Coronary artery (tissue), 2 donors: ENCODE measurements around the gene MUC20.
"Not testable (repeated sequence)": the region's sequence is repeated elsewhere in the genome, so short reads cannot be mapped to it uniquely, and the experiment has no call there.

ENCODE experiments used
- DNase-seq: peaks from one replicate; pipeline ENCODE4 v3.0.0-alpha.2; 2017; ENCODE audit warnings: low spot score
- H3K27ac ChIP-seq, 2 donors: fragments of 200-600 bp; sonication (generic); one replicate each; pipeline ENCODE4 v1.5.1; 2016 to 2019
- H3K4me3 ChIP-seq: fragments of 200-600 bp; sonication (generic); 2 replicates; pipeline ENCODE4 v1.5.1; 2016; ENCODE audit warnings: mild to moderate bottlenecking, moderate library complexity
- TF ChIP-seq, protein P1 (sequence below): fragments of 200-600 bp; sonication (generic); IDR thresholded peaks from one replicate; pipeline ENCODE4 v1.5.1; 2019; ENCODE audit warnings: antibody characterized with exemption

The MUC20 gene

DNA sequence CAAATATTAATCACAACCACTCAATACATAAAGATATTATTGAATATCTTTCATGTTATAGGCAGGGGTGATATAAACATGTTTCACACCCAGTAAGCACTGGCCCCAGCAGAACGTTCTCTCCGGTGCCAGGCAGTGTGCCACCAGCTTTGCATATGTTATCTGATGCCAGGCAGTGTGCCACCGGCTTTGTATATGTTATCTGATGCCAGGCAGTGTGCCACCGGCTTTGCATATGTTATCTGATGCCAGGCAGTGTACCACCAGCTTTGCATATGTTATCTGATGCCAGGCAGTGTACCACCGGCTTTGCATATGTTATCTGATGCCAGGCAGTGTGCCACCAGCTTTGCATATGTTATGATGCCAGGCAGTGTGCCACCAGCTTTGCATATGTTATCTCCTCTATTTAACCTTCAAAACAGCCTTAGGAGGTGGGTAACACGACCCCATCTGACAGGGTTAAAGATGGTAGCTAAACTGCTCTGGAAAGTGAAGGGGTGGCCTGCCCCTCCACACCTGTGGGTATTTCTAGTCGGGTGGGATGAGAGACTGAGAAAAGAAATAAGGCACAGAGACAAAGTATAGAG, 6.9 kb downstream of the MUC20 start:
- no peak overlapping the region for H3K27ac ChIP-seq
- TF ChIP-seq, protein P1, sequence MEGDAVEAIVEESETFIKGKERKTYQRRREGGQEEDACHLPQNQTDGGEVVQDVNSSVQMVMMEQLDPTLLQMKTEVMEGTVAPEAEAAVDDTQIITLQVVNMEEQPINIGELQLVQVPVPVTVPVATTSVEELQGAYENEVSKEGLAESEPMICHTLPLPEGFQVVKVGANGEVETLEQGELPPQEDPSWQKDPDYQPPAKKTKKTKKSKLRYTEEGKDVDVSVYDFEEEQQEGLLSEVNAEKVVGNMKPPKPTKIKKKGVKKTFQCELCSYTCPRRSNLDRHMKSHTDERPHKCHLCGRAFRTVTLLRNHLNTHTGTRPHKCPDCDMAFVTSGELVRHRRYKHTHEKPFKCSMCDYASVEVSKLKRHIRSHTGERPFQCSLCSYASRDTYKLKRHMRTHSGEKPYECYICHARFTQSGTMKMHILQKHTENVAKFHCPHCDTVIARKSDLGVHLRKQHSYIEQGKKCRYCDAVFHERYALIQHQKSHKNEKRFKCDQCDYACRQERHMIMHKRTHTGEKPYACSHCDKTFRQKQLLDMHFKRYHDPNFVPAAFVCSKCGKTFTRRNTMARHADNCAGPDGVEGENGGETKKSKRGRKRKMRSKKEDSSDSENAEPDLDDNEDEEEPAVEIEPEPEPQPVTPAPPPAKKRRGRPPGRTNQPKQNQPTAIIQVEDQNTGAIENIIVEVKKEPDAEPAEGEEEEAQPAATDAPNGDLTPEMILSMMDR, result no peak
- DNase-seq, result no peak
- no peak overlapping the region for H3K4me3 ChIP-seq

DNA sequence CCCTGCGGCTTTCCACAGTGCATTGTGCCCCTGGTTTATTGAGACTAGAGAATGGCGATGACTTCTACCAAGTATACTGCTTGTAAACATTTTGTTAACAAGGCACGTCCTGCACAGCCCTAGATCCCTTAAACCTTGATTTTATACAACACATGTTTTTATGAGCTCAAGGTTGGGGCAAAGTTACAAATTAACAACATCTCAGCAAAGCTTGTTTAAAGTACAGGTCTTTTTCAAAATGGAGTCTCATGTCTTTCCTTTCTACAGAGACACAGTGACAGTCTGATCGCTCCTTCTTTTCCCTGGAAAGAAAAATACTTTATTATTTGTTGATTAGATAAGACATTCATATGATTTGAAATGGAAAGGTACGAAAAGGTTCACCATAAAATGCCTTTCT, 8.0 kb downstream of the MUC20 start:
- not testable (repeated sequence) for H3K27ac ChIP-seq, H3K4me3 ChIP-seq, DNase-seq

DNA sequence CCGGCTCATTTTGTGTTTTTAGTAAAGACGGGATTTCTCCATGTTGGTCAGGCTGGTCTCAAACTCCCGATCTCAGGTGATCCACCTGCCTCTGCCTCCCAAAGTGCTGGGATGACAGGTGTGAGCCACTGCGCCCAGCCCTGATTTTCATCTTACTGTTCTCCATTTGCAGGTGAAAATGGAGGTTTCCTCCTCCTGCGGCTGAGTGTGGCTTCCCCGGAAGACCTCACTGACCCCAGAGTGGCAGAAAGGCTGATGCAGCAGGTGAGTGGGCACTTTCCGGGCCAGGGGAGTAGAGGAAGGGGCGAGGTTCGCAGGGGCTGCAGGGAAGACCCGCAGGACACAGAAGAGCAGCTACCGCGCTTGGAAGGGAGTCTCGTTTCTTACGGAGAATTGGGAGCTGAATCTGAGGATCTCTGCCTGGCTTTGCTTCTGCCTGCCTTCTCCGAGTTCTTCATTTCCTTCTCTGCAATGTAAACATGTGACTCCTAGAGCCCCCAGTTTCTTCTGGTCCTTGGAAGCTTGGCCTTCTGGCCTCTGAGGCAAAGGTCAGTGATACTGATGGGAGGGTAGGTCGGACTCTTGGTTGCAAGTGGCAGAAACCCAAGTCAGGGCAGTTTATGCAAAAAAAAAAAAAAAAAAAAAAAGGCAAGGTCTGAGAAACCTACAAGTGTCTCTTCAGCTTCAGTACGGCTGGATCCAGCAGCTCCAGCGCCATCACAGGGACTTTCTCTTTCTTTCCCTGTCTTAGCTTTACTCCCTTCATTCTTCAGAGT, 8.9 kb downstream of the MUC20 start:
- Histone ChIP-seq H3K27ac (no peak overlapping the region), H3K4me3 (no peak overlapping the region)
- no peak for DNase-seq
- TF ChIP-seq, protein P1, result no peak

DNA sequence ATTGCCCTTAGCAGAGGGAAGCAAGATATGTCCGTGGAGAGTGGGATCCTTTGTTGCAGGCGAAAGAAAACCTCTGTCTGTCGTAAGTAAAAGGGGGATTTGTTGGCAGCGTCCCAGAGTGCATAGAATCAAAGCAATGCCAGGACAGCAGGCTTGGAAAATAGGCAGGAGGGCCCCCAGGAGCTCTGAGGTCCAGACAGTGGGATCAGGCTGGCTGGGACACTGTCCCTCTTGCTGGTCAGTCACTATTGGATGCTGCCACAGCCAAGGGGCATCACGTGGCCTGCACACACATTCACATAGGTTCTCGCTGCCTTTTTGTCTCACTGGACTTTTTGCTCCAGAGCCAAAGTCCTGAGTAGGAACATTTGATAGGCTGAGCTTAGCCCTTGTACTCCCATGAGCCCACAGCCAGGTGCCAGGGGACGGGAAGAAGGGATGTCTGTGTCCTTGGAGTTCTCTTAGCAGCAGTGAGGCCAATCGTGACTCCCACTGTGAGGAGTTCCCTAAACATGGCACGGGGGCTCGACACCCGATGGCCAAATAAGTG, 10.7 kb downstream of the MUC20 start:
- TF ChIP-seq, protein P1, result no peak
- no peak for DNase-seq
- H3K4me3 ChIP-seq, result no peak overlapping the region
- no peak overlapping the region for H3K27ac ChIP-seq

DNA sequence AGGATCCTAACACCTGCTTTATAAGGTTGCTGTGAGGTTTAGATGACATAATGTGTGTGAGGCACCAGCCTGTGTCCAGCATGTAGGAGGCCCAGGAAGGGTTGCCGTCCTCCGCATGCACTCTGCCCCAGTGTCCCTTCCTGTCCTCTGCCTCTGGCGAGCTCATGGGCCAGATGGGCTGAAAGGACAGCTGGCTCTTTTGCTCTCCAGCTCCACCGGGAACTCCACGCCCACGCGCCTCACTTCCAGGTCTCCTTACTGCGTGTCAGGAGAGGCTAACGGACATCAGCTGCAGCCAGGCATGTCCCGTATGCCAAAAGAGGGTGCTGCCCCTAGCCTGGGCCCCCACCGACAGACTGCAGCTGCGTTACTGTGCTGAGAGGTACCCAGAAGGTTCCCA, 12.2 kb downstream of the MUC20 start:
- Histone ChIP-seq H3K4me3 (no peak overlapping the region), H3K27ac (no peak overlapping the region)
- no peak for DNase-seq
- TF ChIP-seq, protein P1, result no peak

DNA sequence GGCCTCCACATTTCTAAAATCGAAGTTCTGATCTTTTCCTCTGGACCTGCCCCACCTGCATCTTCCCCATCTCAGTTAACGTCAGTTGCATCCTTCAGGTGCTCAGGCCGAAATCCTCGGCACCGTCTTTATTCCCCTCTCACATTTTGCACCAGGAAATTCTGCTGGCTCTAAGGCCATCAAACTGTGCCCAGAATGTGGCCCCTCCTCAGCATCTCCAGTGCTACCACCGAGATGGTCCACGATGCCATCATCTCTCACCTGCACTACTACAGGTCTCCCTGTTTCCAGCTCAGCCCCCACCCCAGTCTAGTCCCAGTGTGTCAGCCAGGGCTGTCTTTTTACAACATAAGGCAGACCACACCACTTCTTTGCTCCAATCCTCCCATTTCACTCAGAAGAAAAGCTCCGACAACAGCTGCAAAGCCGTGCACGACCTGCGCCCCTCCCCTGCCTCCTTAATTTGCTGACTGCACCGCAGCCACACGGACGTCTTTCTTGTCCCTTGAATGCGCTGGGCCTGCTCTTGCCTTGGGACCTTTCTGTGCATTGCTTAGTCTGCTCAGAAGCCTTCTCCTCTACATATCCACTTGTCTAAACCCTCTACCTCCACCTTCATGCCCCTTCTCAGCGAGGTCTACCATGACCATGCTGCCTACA, 14.4 kb downstream of the MUC20 start:
- DNase-seq, result no peak
- TF ChIP-seq, protein P1, result no peak
- H3K4me3 ChIP-seq, result no peak overlapping the region
- H3K27ac ChIP-seq, result no peak overlapping the region

DNA sequence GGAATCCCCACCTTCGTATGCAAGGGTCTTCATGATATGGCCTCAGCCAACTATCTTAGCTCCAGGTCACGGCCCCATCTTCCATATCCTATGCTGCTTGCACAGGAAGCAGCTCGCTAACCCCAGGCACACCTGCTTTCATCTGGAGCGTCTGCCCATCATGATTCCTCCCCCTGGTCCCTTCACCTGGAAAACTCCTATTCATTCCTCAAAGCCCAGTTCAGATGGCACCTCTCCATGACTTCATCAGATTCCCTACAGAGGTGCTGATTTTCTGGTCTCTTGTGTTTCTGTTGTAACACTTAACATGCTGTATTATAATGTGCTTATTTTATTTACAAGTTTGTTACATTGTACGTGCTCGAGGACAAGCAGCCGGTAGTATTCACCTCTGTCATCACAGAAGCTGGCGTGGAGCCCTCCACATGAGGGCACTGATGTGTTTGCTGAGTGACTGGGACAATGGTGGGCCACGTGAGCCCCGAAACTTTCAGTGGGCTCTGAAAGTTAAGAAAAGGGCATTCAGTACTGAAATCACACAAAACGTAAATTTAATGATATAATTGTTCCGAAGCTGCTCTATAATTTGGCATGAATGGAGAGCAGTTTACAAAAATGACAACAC, 16.2 kb downstream of the MUC20 start:
- DNase-seq, result no peak
- Histone ChIP-seq H3K4me3 (no peak overlapping the region), H3K27ac (no peak overlapping the region)
- TF ChIP-seq, protein P1, result no peak

DNA sequence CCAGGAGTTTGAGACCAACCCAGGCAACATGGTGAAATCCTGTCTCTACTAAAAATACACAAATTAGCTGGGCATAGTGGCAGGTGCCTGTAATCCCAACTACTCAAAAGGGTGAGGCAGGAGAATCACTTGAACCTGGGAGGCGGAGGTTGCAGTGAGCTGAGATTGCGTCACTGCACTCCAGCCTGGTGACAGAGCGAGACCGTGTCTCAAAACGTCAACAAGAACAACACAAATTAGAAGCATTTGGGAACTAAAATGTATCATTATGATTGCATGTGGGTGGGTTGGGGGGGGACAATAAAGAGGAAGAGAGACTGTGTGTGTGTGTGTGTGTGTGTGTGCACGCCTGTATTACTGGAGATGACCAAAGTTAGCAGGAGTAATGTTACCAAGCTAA, 17.0 kb downstream of the MUC20 start:
- DNase-seq, H3K27ac ChIP-seq, H3K4me3 ChIP-seq: not testable (repeated sequence)
